SIG-M5 treated with dmso at 0.1 percent for 504 hours (cell line): ENCODE results near the gene NPC1L1.
A peak's percentile ranks its signal among the peaks of the same experiment; 100 is the strongest.
"Not testable (repeated sequence)": the region's sequence is repeated elsewhere in the genome, so short reads cannot be mapped to it uniquely, and the experiment has no call there.

Experiments
- DNase-seq: peaks from one replicate; lab custom pipeline; 2025; ENCODE audit not compliant: unreplicated experiment; lab: John Stamatoyannopoulos, UW

The NPC1L1 gene

GRCh38 chr7:44511236-44511635, 29.9 kb downstream of the NPC1L1 start:
- no peak for DNase-seq

- DNase-seq = peak; percentile 23
Observed at GRCh38 chr7:44508328-44509030, 32.7 kb downstream of the NPC1L1 start.

- not testable (repeated sequence) for DNase-seq
Observed at GRCh38 chr7:44506592-44507288, 34.4 kb downstream of the NPC1L1 start.

- DNase-seq = no peak
Observed at GRCh38 chr7:44505595-44505994, 35.5 kb downstream of the NPC1L1 start.

- DNase-seq = no peak
Observed at GRCh38 chr7:44498230-44498954, 42.7 kb downstream of the NPC1L1 start.

- no peak for DNase-seq
Observed at GRCh38 chr7:44497155-44498027, 43.7 kb downstream of the NPC1L1 start.

GRCh38 chr7:44496385-44496784, 44.7 kb downstream of the NPC1L1 start:
- DNase-seq = no peak

GRCh38 chr7:44494960-44495359, 46.2 kb downstream of the NPC1L1 start:
- no peak for DNase-seq

GRCh38 chr7:44491229-44491628, 49.9 kb downstream of the NPC1L1 start:
- no peak for DNase-seq

GRCh38 chr7:44490351-44491200, 50.6 kb downstream of the NPC1L1 start, which contains the start of gene NUDCD3:
TSS of gene NUDCD3 (minus strand) at chr7:44490658. CDS start at chr7:44490600, 58 bp downstream.
- DNase-seq = peak; percentile 77

- peak; percentile 54 for DNase-seq
Observed at GRCh38 chr7:44489955-44490350, 51.2 kb downstream of the NPC1L1 start.

GRCh38 chr7:44488955-44489354, 52.2 kb downstream of the NPC1L1 start:
- DNase-seq = no peak

GRCh38 chr7:44486693-44487092, 54.4 kb downstream of the NPC1L1 start:
- peak; percentile 43 for DNase-seq

GRCh38 chr7:44486001-44486400, 55.1 kb downstream of the NPC1L1 start:
- no peak for DNase-seq

GRCh38 chr7:44484482-44485313, 56.4 kb downstream of the NPC1L1 start:
- DNase-seq = no peak

- DNase-seq = no peak
Observed at GRCh38 chr7:44482502-44483485, 58.3 kb downstream of the NPC1L1 start.

- peak; percentile 25 for DNase-seq
Observed at GRCh38 chr7:44477938-44478337, 63.2 kb downstream of the NPC1L1 start.
